Ovary (tissue), 3 donors: Measurements from ENCODE around the gene DOCK4.

Experiments used
- CTCF ChIP-seq, 3 donors: fragments of 450-650 bp in 2 of 3; fragments of 200-600 bp in 1 of 3; IDR thresholded peaks; one replicate each; pipeline versions ENCODE4 v1.5.1 to v1.8.0; 2016 to 2022; ENCODE audit warnings: antibody characterized with exemption in 3 of 3, mild to moderate bottlenecking in 1 of 3
- POLR2A ChIP-seq: fragments of 450-650 bp; IDR thresholded peaks from one replicate; pipeline ENCODE4 v1.6.1; 2017; ENCODE audit warnings: antibody characterized with exemption, mild to moderate bottlenecking, moderate library complexity
- donor health status: DM: no; HTN: no; CAD: no.

GRCh38 chr7:112124061-112124766 is 82.0 kb downstream of the DOCK4 start:
- TF ChIP-seq CTCF (IDR thresholded peaks at IDR 0.05): no peak
- TF ChIP-seq POLR2A: no peak
